Lung (tissue), 12 donors: Measurements from ENCODE around the gene RAB8B. TPM values are rescaled to one million over a fixed set of nuclear protein-coding genes. Genes with fewer than 3 reads are reported as not detected.

ENCODE experiments used
- ATAC-seq: fragments of 200-7000 bp; cut with Tn5 transposase; one replicate; pipeline ENCODE4 v1.9.1; 2020; ENCODE audit warnings: moderate number of reproducible peaks; ENCODE audit not compliant: insufficient read depth, low FRiP score
- DNase-seq, 3 donors: peaks; one replicate each; pipeline ENCODE4 v3.0.0-alpha.2; 2013 to 2017
- H3K27ac ChIP-seq, 2 donors: one replicate each; pipeline ENCODE4 v1.5.1; 2013; ENCODE audit warnings: mild to moderate bottlenecking in 2 of 2, moderate library complexity in 2 of 2, control low read depth in 1 of 2, inconsistent platforms in 1 of 2, low read depth in 1 of 2, low read length in 1 of 2
- H3K27me3 ChIP-seq, 3 donors: one replicate each; pipeline ENCODE4 v1.5.1; 2013; ENCODE audit warnings: low read length in 2 of 3; ENCODE audit not compliant: control insufficient read depth in 3 of 3, insufficient read depth in 3 of 3
- H3K36me3 ChIP-seq, 4 donors: one replicate each; pipeline ENCODE4 v1.5.1; 2013; ENCODE audit warnings: low read length in 4 of 4, mild to moderate bottlenecking in 1 of 4, moderate library complexity in 1 of 4; ENCODE audit not compliant: control insufficient read depth in 4 of 4, insufficient read depth in 4 of 4
- H3K4me1 ChIP-seq, 5 donors: one replicate each; pipeline ENCODE4 v1.5.1; 2013; ENCODE audit warnings: low read length in 5 of 5, mild to moderate bottlenecking in 2 of 5, moderate library complexity in 1 of 5; ENCODE audit not compliant: control insufficient read depth in 5 of 5, insufficient read depth in 5 of 5
- H3K4me3 ChIP-seq: one replicate; pipeline ENCODE4 v1.5.1; 2013; ENCODE audit warnings: mild to moderate bottlenecking, control low read depth, moderate library complexity
- H3K9ac ChIP-seq, 2 donors: one replicate each; pipeline ENCODE4 v1.5.1; 2013; ENCODE audit warnings: low read length in 2 of 2, control low read depth in 1 of 2; ENCODE audit not compliant: insufficient read depth in 1 of 2
- H3K9me3 ChIP-seq, 4 donors: one replicate each; pipeline ENCODE4 v1.5.1; 2013; ENCODE audit warnings: low read length in 3 of 4, mild to moderate bottlenecking in 1 of 4, moderate library complexity in 1 of 4; ENCODE audit not compliant: control insufficient read depth in 4 of 4, insufficient read depth in 3 of 4
- WGBS, 2 donors: extraction: QIAGEN DNeasy Blood & Tissue Kit; methylation state at CpG; one replicate each; pipeline ENCODE4 v1.1.7; 2013; 5-methylcytosine and 5-hydroxymethylcytosine counted together
- polyA plus RNA-seq, 2 donors: library from polyadenylated mRNA; stranded (reverse); fragments of 200-250 nt; gene quantifications; one replicate each; pipeline ENCODE4 v1.2.1, GENCODE V29; 2013
- total RNA-seq, 2 donors: library from RNA; depleted of rRNA in 1 of 2; stranded (reverse); fragments of >200 nt in 1 of 2; gene quantifications; one replicate each; pipeline ENCODE4 v1.2.1, GENCODE V29; 2014 to 2021
- TF ChIP-seq, protein P1 (sequence below): IDR thresholded peaks from 2 replicates; pipeline ENCODE4 v1.5.1; 2012; ENCODE audit warnings: mild to moderate bottlenecking; ENCODE audit errors: control extremely low read depth, extremely low read depth
- donor health status: control.
- donor health status: control.
- donor health status: Bipolar disorder and iron deficiency.
- donor health status: healthy.
- donor health status: DM: yes; HTN: yes; CAD: no.

Gene RAB8B
- total and polyA plus RNA-seq, 4 donors, result 10.0 to 88.9 (median 35.7) TPM

DNA sequence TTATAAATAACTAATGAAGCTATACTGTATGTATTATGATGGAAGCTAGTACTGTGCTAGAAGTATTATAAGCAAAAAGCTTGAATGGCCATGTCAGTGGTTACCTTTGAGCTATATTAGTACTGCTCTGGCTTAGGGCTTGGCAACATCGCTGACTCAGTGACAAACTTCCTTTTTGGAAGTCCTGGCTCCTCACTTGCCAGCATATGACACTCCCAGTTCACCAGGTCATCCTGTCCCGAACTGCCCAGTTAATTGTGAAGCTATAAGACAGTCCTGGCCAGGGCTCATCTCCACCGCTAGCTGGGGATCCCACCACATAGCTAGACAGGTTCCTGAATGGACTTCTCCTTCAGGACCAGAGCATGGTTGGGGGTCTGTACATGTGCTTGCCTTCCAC lies 31.9 kb downstream of the RAB8B start:
- H3K4me1 ChIP-seq, result peaks cover 0 to 27% (median 14%) of the 10 kb centered on the region in 5 donors
- no peak overlapping the region for H3K27ac ChIP-seq
- 45 to 66% methylated on average over 3 of the region's 3 CpGs for WGBS, 2 donors

DNA sequence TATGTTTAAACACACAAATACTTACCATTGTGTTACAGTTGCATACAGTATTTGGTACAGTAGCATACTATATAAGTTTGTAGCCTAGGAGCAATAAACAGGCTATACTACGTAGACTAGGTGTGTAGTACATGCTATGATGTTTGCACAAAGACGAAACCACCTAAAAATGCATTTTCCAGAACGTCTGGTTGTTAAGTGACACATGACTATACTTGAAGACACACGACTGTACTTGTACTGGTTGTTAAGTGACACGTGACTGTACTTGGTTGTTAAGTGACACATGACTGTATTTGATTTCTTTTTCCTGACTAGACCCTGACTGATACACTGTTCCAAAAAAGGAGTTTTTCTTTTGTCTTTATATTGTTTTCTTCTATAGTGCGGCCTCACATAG lies 34.1 kb downstream of the RAB8B start:
- Histone ChIP-seq H3K27me3 (no peaks in the 10 kb centered on the region), H3K4me1 (peaks cover 0 to 16% (median 8%) of the 10 kb centered on the region in 5 donors), H3K9me3 (no peaks in the 10 kb centered on the region), H3K36me3 (peaks cover 0 to 4% (median under 1%) of the 10 kb centered on the region in 4 donors), H3K9ac (no peak overlapping the region), H3K27ac (no peak overlapping the region), H3K4me3 (no peak overlapping the region)
- TF ChIP-seq, protein P1, sequence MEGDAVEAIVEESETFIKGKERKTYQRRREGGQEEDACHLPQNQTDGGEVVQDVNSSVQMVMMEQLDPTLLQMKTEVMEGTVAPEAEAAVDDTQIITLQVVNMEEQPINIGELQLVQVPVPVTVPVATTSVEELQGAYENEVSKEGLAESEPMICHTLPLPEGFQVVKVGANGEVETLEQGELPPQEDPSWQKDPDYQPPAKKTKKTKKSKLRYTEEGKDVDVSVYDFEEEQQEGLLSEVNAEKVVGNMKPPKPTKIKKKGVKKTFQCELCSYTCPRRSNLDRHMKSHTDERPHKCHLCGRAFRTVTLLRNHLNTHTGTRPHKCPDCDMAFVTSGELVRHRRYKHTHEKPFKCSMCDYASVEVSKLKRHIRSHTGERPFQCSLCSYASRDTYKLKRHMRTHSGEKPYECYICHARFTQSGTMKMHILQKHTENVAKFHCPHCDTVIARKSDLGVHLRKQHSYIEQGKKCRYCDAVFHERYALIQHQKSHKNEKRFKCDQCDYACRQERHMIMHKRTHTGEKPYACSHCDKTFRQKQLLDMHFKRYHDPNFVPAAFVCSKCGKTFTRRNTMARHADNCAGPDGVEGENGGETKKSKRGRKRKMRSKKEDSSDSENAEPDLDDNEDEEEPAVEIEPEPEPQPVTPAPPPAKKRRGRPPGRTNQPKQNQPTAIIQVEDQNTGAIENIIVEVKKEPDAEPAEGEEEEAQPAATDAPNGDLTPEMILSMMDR, result no peak
- no peak for ATAC-seq
- 63 to 72% methylated on average over 6 of the region's 6 CpGs for WGBS, 2 donors
- DNase-seq, result no peak

More for the DNA sequence above, 31.9 kb downstream of the RAB8B start:
- H3K36me3 ChIP-seq, result peaks cover 0 to 2% (median 0%) of the 10 kb centered on the region in 4 donors
- H3K27me3 ChIP-seq, result no peaks in the 10 kb centered on the region
- no peaks in the 10 kb centered on the region for H3K9me3 ChIP-seq
- peak in 1 of 3 donors; percentile 61 for DNase-seq
- no peak overlapping the region for H3K4me3 ChIP-seq
- ATAC-seq, result no peak
- H3K9ac ChIP-seq, result no peak overlapping the region
- TF ChIP-seq, protein P1, result no peak

DNA sequence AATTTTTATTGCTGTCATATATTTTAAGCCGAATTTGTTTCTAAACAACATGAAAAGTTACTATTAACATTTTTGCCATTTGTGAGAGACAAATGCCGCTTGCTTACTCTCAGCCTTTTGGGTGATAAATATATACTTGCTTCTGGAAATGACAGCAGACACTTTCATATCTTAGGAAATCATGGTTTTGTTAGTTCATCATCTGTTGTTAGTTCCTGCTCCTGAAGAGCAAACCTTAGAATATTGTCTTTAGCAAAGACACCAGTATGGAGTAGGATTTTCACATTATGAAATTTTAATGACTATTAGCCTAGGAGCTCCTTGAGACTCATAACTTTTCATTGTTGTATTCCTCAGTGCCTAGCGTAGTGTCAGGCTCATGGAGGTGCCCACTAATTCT lies 36.0 kb downstream of the RAB8B start:
- Histone ChIP-seq H3K9ac (no peak overlapping the region), H3K9me3 (no peaks in the 10 kb centered on the region), H3K27ac (no peak overlapping the region), H3K36me3 (peaks cover 0 to 4% (median under 1%) of the 10 kb centered on the region in 4 donors), H3K4me3 (no peak overlapping the region), H3K4me1 (peaks cover 0 to 14% (median 7%) of the 10 kb centered on the region in 5 donors), H3K27me3 (no peaks in the 10 kb centered on the region)
- DNase-seq (no peak), ATAC-seq (no peak)
- TF ChIP-seq, protein P1, result no peak
- WGBS, 2 donors, result 89 to 91% methylated on average over 3 of the region's 3 CpGs
